ENCODE results near the gene CARD19. TPM values are rescaled to one million over a fixed set of nuclear protein-coding genes. Genes with fewer than 3 reads are reported as not detected.

CARD19 gene
- total and polyA plus RNA-seq, 8 donors: 16.9 to 43.0 (median 23.1) TPM

DNA sequence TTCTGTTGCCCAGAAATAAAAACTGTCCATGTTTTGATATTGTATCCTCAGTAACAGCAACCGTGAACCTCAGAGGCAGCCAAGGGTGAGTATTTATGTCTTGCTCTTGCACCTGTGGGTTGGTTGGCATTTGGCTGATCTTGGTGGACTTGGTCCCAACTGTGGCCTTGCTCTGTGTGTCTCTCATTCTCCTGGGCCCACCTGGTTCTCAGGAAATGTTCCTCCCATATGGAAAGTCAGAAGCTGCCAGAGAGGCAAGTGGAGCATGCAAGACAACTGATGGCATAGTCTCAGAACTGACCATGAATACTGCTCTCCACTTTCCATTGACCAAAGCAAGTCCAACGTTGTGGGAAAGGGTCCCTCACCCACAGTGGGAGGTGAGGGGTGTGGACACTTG lies 51.6 kb downstream of the CARD19 start:
- Histone ChIP-seq H3K4me1 (peaks cover 0 to 22% of the 10 kb centered on the region in 2 donors), H3K36me3 (no peaks in the 10 kb centered on the region), H3K9me3 (no peaks in the 10 kb centered on the region), H3K27ac (no peak overlapping the region), H3K4me3 (no peak overlapping the region), H3K27me3 (no peaks in the 10 kb centered on the region)
- intact Hi-C loops (cut with DNase I): no loop called here
- DNase-seq (no peak), ATAC-seq (no peak)
- TF ChIP-seq, protein P1, sequence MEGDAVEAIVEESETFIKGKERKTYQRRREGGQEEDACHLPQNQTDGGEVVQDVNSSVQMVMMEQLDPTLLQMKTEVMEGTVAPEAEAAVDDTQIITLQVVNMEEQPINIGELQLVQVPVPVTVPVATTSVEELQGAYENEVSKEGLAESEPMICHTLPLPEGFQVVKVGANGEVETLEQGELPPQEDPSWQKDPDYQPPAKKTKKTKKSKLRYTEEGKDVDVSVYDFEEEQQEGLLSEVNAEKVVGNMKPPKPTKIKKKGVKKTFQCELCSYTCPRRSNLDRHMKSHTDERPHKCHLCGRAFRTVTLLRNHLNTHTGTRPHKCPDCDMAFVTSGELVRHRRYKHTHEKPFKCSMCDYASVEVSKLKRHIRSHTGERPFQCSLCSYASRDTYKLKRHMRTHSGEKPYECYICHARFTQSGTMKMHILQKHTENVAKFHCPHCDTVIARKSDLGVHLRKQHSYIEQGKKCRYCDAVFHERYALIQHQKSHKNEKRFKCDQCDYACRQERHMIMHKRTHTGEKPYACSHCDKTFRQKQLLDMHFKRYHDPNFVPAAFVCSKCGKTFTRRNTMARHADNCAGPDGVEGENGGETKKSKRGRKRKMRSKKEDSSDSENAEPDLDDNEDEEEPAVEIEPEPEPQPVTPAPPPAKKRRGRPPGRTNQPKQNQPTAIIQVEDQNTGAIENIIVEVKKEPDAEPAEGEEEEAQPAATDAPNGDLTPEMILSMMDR (IDR thresholded peaks at IDR 0.05): no peak

DNA sequence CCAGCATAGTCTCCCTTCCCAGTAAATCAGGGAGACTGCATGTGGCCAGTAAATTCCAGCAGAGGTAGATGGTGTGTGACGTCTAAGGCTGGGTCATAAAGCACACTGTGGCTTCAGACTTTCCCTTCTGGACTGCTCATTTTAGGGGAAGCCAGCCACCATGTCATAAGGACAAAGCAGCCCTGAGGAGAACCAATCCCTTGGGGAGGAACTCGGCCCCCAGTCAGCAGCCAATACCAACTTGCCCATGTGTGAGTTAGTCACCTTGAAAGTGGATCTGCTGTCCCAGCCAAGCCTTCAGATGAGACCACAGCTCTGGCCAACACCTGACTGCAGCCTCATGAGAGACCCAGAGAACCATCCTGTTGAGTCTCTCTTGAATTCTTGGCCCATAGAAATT lies 52.7 kb downstream of the CARD19 start:
- H3K4me3 ChIP-seq: no peak overlapping the region
- H3K27ac ChIP-seq: peak overlapping the region; percentile 20 to 48
- DNase-seq: peak in 1 of 4 donors; percentile 45
- no peaks in the 10 kb centered on the region for H3K36me3 ChIP-seq
- peaks cover 0 to 21% of the 10 kb centered on the region in 2 donors for H3K4me1 ChIP-seq
- no peaks in the 10 kb centered on the region for H3K9me3 ChIP-seq
- no peak for ATAC-seq
- TF ChIP-seq, protein P1 (IDR thresholded peaks at IDR 0.05): no peak
- H3K27me3 ChIP-seq: no peaks in the 10 kb centered on the region
- intact Hi-C loops (cut with DNase I): no loop called here

DNA sequence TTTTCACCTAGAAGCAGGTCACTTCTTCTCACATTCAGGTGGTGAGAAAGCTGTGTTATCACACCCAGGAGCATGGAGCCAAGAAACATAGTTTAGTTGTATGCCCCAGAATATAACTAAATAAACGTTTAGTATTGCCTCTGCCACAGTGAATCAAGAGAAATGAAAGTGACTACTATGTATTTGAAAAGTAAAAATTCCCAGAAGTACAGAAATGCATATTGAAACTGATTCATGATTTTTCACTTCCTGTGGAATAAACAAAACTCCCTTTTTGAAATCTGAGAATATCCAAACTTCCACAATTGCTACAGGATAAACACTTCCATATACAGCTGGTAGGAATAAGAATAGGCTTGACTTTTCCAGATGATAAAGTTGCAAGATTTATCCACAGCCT lies 53.3 kb downstream of the CARD19 start:
- Histone ChIP-seq H3K4me3 (no peak overlapping the region), H3K27me3 (no peaks in the 10 kb centered on the region), H3K27ac (peak overlapping the region; percentile 20 to 48), H3K36me3 (no peaks in the 10 kb centered on the region), H3K4me1 (peaks cover 0 to 15% of the 10 kb centered on the region in 2 donors), H3K9me3 (no peaks in the 10 kb centered on the region)
- ATAC-seq (no peak), DNase-seq (no peak)
- intact Hi-C loops (cut with DNase I): no loop called here
- TF ChIP-seq, protein P1 (IDR thresholded peaks at IDR 0.05): no peak

GRCh38 chr9:93151097-93151784 lies 55.2 kb downstream of the CARD19 start:
- intact Hi-C loops (cut with DNase I): no loop called here
- no peak for ATAC-seq
- TF ChIP-seq, protein P1 (IDR thresholded peaks at IDR 0.05): no peak

DNA sequence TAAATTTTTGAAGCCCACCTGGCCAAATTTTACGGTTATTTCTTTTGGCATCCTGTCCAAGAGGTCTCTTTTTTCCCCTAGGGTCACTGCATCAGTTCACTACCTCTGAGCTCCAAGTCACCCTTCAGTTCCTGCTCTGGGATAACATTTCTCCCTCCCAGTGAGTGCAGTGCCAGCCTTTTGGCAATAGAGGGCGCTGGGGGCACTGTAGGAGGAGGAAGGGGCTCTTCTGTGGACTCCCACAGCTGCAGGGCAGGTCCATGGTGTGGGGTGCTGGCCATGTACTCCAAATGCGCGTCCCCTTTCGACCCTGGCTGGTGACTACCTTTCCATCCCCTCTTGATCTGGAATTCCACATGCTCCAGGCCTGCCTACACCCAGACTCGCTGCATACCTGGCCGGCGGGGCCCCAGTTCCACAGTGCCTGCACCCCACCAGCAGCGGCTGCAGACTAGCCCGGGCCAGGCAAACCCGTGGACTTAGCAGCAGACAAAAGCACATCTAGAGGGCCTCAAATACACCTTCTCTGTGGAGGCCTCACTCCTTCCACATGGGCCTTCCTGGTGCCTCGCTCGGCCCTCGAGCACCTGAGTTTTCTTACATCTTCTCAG lies 58.4 kb downstream of the CARD19 start:
- H3K4me3 ChIP-seq: no peak overlapping the region
- H3K9me3 ChIP-seq: no peaks in the 10 kb centered on the region
- ATAC-seq (peak; percentile 46), DNase-seq (no peak)
- no peaks in the 10 kb centered on the region for H3K36me3 ChIP-seq
- TF ChIP-seq, protein P1 (IDR thresholded peaks at IDR 0.05): peak; percentile 17 to 50
- H3K27ac ChIP-seq: no peak overlapping the region
- intact Hi-C loops (cut with DNase I): no loop called here
- H3K4me1 ChIP-seq: peaks cover 0 to 9% of the 10 kb centered on the region in 2 donors
- no peaks in the 10 kb centered on the region for H3K27me3 ChIP-seq

More at GRCh38 chr9:93151097-93151784, 55.2 kb downstream of the CARD19 start:
- DNase-seq: no peak
- no peak overlapping the region for H3K27ac ChIP-seq
- no peaks in the 10 kb centered on the region for H3K27me3 ChIP-seq
- no peaks in the 10 kb centered on the region for H3K9me3 ChIP-seq
- no peak overlapping the region for H3K4me3 ChIP-seq
- H3K36me3 ChIP-seq: no peaks in the 10 kb centered on the region
- peaks cover 0 to 12% of the 10 kb centered on the region in 2 donors for H3K4me1 ChIP-seq
